ENCODE results near the gene BRWD1.
"Not testable (repeated sequence)": the region's sequence is repeated elsewhere in the genome, so short reads cannot be mapped to it uniquely, and the experiment has no call there.

Gene BRWD1

GRCh38 chr21:39281207-39281606 is 32.2 kb downstream of the BRWD1 start:
- DNase-seq: no peak

GRCh38 chr21:39269620-39270019 is 43.8 kb downstream of the BRWD1 start:
- no peak for DNase-seq

GRCh38 chr21:39265603-39266002 is 47.8 kb downstream of the BRWD1 start:
- DNase-seq: no peak

- DNase-seq: no peak
These were observed 50.1 kb downstream of the BRWD1 start for GRCh38 chr21:39263372-39263771.

- no peak for DNase-seq
These were observed 55.2 kb downstream of the BRWD1 start for GRCh38 chr21:39258207-39258606.

- DNase-seq: no peak
These were observed 62.1 kb downstream of the BRWD1 start for GRCh38 chr21:39251326-39251725.

- no peak for DNase-seq
These were observed 75.2 kb downstream of the BRWD1 start for GRCh38 chr21:39238275-39238674.

GRCh38 chr21:39232861-39233291 is 80.6 kb downstream of the BRWD1 start:
- DNase-seq: no peak

GRCh38 chr21:39224930-39225329 is 88.5 kb downstream of the BRWD1 start:
- DNase-seq: no peak

- DNase-seq: no peak
These were observed 91.4 kb downstream of the BRWD1 start for GRCh38 chr21:39221997-39222486.

GRCh38 chr21:39221282-39221996 is 92.0 kb downstream of the BRWD1 start:
- no peak for DNase-seq

- DNase-seq: not testable (repeated sequence)
These were observed 92.6 kb downstream of the BRWD1 start for GRCh38 chr21:39220875-39221274.

- no peak for DNase-seq
These were observed 93.3 kb downstream of the BRWD1 start for GRCh38 chr21:39220150-39220549.

- DNase-seq: peak; percentile 36
These were observed 95.4 kb downstream of the BRWD1 start for GRCh38 chr21:39218082-39218409.

- peak; percentile 86 for DNase-seq
These were observed 95.9 kb downstream of the BRWD1 start for GRCh38 chr21:39217356-39218081.

GRCh38 chr21:39216290-39216689 is 97.1 kb downstream of the BRWD1 start:
- DNase-seq: no peak

- no peak for DNase-seq
These were observed 98.4 kb downstream of the BRWD1 start for GRCh38 chr21:39215078-39215477.

- DNase-seq: no peak
These were observed 104.1 kb downstream of the BRWD1 start for GRCh38 chr21:39209334-39209688.

GRCh38 chr21:39208624-39209333 is 104.7 kb downstream of the BRWD1 start:
- no peak for DNase-seq

- no peak for DNase-seq
These were observed 109.3 kb downstream of the BRWD1 start for GRCh38 chr21:39204134-39204533.

- DNase-seq: no peak
These were observed 114.6 kb downstream of the BRWD1 start for GRCh38 chr21:39198800-39199199.

- DNase-seq: no peak
These were observed 115.8 kb downstream of the BRWD1 start for GRCh38 chr21:39197448-39198233.

GRCh38 chr21:39196838-39197237 is 116.6 kb downstream of the BRWD1 start:
- DNase-seq: no peak
